ENCODE measurements around the gene KRTAP13-1.

Gene KRTAP13-1

DNA sequence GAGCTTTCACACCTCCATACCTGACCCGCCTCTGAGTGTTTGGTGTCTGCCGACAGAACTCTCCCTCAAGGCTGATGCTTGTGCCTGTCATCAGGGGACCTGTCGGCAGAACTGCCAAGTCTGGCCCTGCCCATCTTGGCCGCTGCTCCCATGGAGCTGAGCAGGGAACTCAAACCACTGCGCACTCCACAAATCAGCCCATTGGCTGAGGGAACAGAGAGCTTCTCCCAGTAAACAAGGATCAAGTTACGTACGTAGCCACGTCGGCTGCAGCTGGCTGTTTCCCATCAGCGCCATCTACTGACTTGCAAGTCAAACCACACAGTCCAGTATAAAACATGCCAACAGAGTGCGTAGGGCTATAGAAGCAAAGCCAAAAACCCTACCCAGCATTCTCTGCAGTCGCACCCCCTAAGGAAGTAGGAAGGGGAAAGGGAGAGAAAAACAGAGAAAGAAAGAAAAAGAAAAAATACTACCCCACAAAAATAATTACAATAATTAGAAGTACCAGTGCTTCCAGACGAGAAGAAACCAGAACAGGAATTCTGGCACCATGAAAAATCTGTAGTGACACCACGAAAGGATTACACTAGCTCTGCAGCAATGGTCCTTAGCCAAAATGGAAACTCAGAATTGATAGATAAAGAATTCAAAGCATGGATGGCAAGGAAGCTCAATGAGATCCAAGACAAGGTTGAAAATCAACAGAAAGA is 13.1 kb downstream of the KRTAP13-1 start:
- no peaks in the 10 kb centered on the region for H4K20me1 ChIP-seq (ENCODE audit: insufficient read depth, low read length)
- peaks cover 4% of the 10 kb centered on the region for H3K4me1 ChIP-seq (ENCODE audit: insufficient read depth, low read length, severe bottlenecking)
- no peaks in the 10 kb centered on the region for H3F3A ChIP-seq (ENCODE audit: insufficient read depth, low read length)
- no peaks in the 10 kb centered on the region for H3K9me3 ChIP-seq (ENCODE audit: low read length)
- TF ChIP-seq, protein P1, sequence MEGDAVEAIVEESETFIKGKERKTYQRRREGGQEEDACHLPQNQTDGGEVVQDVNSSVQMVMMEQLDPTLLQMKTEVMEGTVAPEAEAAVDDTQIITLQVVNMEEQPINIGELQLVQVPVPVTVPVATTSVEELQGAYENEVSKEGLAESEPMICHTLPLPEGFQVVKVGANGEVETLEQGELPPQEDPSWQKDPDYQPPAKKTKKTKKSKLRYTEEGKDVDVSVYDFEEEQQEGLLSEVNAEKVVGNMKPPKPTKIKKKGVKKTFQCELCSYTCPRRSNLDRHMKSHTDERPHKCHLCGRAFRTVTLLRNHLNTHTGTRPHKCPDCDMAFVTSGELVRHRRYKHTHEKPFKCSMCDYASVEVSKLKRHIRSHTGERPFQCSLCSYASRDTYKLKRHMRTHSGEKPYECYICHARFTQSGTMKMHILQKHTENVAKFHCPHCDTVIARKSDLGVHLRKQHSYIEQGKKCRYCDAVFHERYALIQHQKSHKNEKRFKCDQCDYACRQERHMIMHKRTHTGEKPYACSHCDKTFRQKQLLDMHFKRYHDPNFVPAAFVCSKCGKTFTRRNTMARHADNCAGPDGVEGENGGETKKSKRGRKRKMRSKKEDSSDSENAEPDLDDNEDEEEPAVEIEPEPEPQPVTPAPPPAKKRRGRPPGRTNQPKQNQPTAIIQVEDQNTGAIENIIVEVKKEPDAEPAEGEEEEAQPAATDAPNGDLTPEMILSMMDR (IDR thresholded peaks at IDR 0.05; ENCODE audit: low read length), result peak; percentile 79
- no peak for TF ChIP-seq EZH2 (IDR thresholded peaks at IDR 0.05; ENCODE audit: borderline replicate concordance, low read length)
- H3K27ac ChIP-seq (ENCODE audit: low read depth, low read length, poor library complexity, severe bottlenecking), result no peak overlapping the region
- H3K9me2 ChIP-seq (ENCODE audit: low read depth, low read length), result no peaks in the 10 kb centered on the region
- peak overlapping the region; percentile 43 for H3K4me3 ChIP-seq (ENCODE audit: low read depth, low read length, poor library complexity, severe bottlenecking)
- H3K4me2 ChIP-seq (ENCODE audit: low read length), result peak overlapping the region; percentile 67
- no peaks in the 10 kb centered on the region for H3K79me2 ChIP-seq (ENCODE audit: insufficient read depth, low read length)
- no peak overlapping the region for H3K9ac ChIP-seq (ENCODE audit: low read length)
- no peaks in the 10 kb centered on the region for H3K36me3 ChIP-seq (ENCODE audit: insufficient read depth, low read length)
- no peaks in the 10 kb centered on the region for H3K27me3 ChIP-seq (ENCODE audit: insufficient read depth, low read length)
- peak overlapping the region; percentile 41; the same call in 1 of the 2 replicates for H2AFZ ChIP-seq (ENCODE audit: low read length)

DNA sequence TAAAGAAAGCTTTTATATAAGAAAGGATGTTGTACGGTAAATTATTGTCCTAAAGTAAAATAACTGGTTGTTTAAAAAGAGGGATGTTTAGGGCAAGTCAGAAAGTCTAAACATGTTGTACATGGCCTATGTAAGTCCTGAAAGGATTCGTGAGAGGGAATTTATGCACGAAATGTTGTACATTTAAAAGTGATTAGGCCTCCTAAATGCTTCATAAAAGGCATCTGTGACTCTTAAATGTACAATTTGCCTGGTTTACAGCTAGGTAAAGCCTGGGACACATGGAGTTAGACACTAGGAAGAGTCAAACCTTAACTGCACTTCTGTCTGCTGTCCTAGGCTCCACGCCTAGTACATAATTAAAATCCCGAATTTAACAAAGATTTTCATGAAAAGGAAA is 20.2 kb downstream of the KRTAP13-1 start:
- Histone ChIP-seq H3K9me3 (ENCODE audit: low read length) (no peaks in the 10 kb centered on the region), H2AFZ (ENCODE audit: low read length) (no peak overlapping the region), H3F3A (ENCODE audit: insufficient read depth, low read length) (no peaks in the 10 kb centered on the region), H3K9ac (ENCODE audit: low read length) (no peak overlapping the region), H3K4me3 (ENCODE audit: low read depth, low read length, poor library complexity, severe bottlenecking) (no peak overlapping the region), H3K4me1 (ENCODE audit: insufficient read depth, low read length, severe bottlenecking) (no peaks in the 10 kb centered on the region), H3K9me2 (ENCODE audit: low read depth, low read length) (no peaks in the 10 kb centered on the region), H3K36me3 (ENCODE audit: insufficient read depth, low read length) (no peaks in the 10 kb centered on the region; the same call in 1 of the 2 replicates), H3K79me2 (ENCODE audit: insufficient read depth, low read length) (no peaks in the 10 kb centered on the region), H3K27me3 (ENCODE audit: insufficient read depth, low read length) (no peaks in the 10 kb centered on the region), H3K4me2 (ENCODE audit: low read length) (no peak overlapping the region), H3K27ac (ENCODE audit: low read depth, low read length, poor library complexity, severe bottlenecking) (no peak overlapping the region), H4K20me1 (ENCODE audit: insufficient read depth, low read length) (no peaks in the 10 kb centered on the region)
- TF ChIP-seq, protein P1 (IDR thresholded peaks at IDR 0.05; ENCODE audit: low read length), result no peak
- no peak for TF ChIP-seq EZH2 (IDR thresholded peaks at IDR 0.05; ENCODE audit: borderline replicate concordance, low read length)

DNA sequence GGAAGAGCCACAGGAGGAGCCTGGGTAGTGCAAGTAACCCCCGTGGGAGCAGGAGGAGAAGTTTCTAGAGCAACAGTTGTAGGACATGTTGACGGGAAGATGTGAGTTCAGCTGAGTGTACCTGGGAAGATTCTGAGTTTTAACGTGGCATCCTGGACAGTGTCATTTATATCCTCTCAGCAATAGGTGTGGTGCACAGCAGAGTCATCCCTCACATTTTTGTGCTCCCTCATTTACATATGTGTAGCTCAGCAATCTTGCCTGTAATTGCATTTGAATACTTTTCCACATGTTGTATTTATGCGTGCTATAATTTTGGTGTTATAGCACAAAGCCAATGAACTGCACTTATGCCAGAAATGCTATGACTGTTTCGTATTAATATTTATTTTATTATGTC is 30.0 kb downstream of the KRTAP13-1 start, which contains the start of gene KRTAP13-3:
KRTAP13-3 (minus strand) TSS at position 101 of the 400 bp plus-strand sequence; CDS start at position 87, 14 bp downstream.
- Histone ChIP-seq H3K27me3 (ENCODE audit: insufficient read depth, low read length) (no peaks in the 10 kb centered on the region), H3K4me3 (ENCODE audit: low read depth, low read length, poor library complexity, severe bottlenecking) (no peak within 1 kb of the TSS), H3K9me3 (ENCODE audit: low read length) (no peaks in the 10 kb centered on the region), H2AFZ (ENCODE audit: low read length) (no peak within 1 kb of the TSS), H3K79me2 (ENCODE audit: insufficient read depth, low read length) (no peaks in the 10 kb centered on the region), H4K20me1 (ENCODE audit: insufficient read depth, low read length) (no peaks in the 10 kb centered on the region), H3K27ac (ENCODE audit: low read depth, low read length, poor library complexity, severe bottlenecking) (no peak within 1 kb of the TSS), H3K4me2 (ENCODE audit: low read length) (no peak within 1 kb of the TSS), H3K9ac (ENCODE audit: low read length) (no peak within 1 kb of the TSS), H3K9me2 (ENCODE audit: low read depth, low read length) (no peaks in the 10 kb centered on the region), H3K4me1 (ENCODE audit: insufficient read depth, low read length, severe bottlenecking) (no peaks in the 10 kb centered on the region), H3F3A (ENCODE audit: insufficient read depth, low read length) (no peaks in the 10 kb centered on the region), H3K36me3 (ENCODE audit: insufficient read depth, low read length) (no peaks in the 10 kb centered on the region)
- no peak for TF ChIP-seq EZH2 (IDR thresholded peaks at IDR 0.05; ENCODE audit: borderline replicate concordance, low read length)
- TF ChIP-seq, protein P1 (IDR thresholded peaks at IDR 0.05; ENCODE audit: low read length), result no peak

Measured in OCI-LY1 (cell line).